GM23338 (cell line): ENCODE measurements around the gene POLE. TPM values are rescaled to one million over a fixed set of nuclear protein-coding genes. Genes with fewer than 3 reads are reported as not detected.

Experiments used
- ATAC-seq: fragments of 200-7000 bp; cut with Tn5 transposase; 3 replicates; pipeline ENCODE4 v1.9.1; 2020
- DNase-seq: peaks from one replicate; pipeline ENCODE4 v3.0.0-alpha.2; 2015; ENCODE audit warnings: low spot score
- H2AFZ ChIP-seq: fragments of 200-600 bp; sonication (generic); 2 replicates; pipeline ENCODE4 v1.8.0; 2016; ENCODE audit warnings: antibody characterized with exemption, mild to moderate bottlenecking, moderate library complexity
- H3F3A ChIP-seq: fragments of 200-600 bp; sonication (generic); replicated peaks from 2 replicates; pipeline ENCODE4 v1.8.0; 2017; ENCODE audit warnings: antibody characterized with exemption, mixed run types, low read depth
- H3K27ac ChIP-seq: fragments of 200-600 bp; sonication (generic); 2 replicates; pipeline ENCODE4 v1.6.1; 2016; ENCODE audit warnings: low read depth
- H3K27me3 ChIP-seq: fragments of 200-600 bp; sonication (generic); 2 replicates; pipeline ENCODE4 v1.8.0; 2016; ENCODE audit warnings: mild to moderate bottlenecking, mixed run types, moderate library complexity; ENCODE audit not compliant: insufficient read depth
- H3K36me3 ChIP-seq: fragments of 200-600 bp; sonication (generic); 2 replicates; pipeline ENCODE4 v1.8.0; 2016; ENCODE audit warnings: mild to moderate bottlenecking; ENCODE audit not compliant: insufficient read depth
- H3K4me1 ChIP-seq: fragments of 200-600 bp; sonication (generic); 2 replicates; pipeline ENCODE4 v1.8.0; 2016; ENCODE audit warnings: mild to moderate bottlenecking, moderate library complexity; ENCODE audit not compliant: insufficient read depth
- H3K4me2 ChIP-seq: fragments of 200-600 bp; sonication (generic); 2 replicates; pipeline ENCODE4 v1.7.1; 2017; ENCODE audit warnings: mixed run types
- H3K4me3 ChIP-seq: fragments of 200-600 bp; sonication (generic); 2 replicates; pipeline ENCODE4 v1.6.1; 2016; ENCODE audit warnings: mixed run types
- H3K79me2 ChIP-seq: fragments of 200-600 bp; sonication (generic); replicated peaks from 2 replicates; pipeline ENCODE4 v1.8.0; 2017; ENCODE audit warnings: mild to moderate bottlenecking; ENCODE audit not compliant: insufficient read depth
- H3K9me2 ChIP-seq: fragments of 200-600 bp; sonication (generic); 2 replicates; pipeline ENCODE4 v1.8.0; 2017; ENCODE audit not compliant: insufficient read depth
- H4K20me1 ChIP-seq: fragments of 200-600 bp; sonication (generic); replicated peaks from 2 replicates; pipeline ENCODE4 v1.8.0; 2017; ENCODE audit warnings: mild to moderate bottlenecking; ENCODE audit not compliant: insufficient read depth
- H3K27ac Mint-ChIP-seq: 2 replicates; pipeline ENCODE4 v1.8.0; 2020; ENCODE audit warnings: inconsistent platforms, mild to moderate bottlenecking, moderate library complexity, mixed read lengths
- H3K27me3 Mint-ChIP-seq: 3 replicates; pipeline ENCODE4 v1.8.0; 2022; ENCODE audit warnings: low read depth, mild to moderate bottlenecking, moderate library complexity, mixed read lengths, inconsistent platforms; ENCODE audit not compliant: insufficient read depth, poor library complexity
- H3K36me3 Mint-ChIP-seq: 3 replicates; pipeline ENCODE4 v1.8.0; 2021; ENCODE audit warnings: low read depth, mild to moderate bottlenecking, inconsistent platforms, moderate library complexity, mixed read lengths
- H3K4me1 Mint-ChIP-seq: 3 replicates; pipeline ENCODE4 v1.8.0; 2020; ENCODE audit warnings: mild to moderate bottlenecking, inconsistent platforms, mixed read lengths
- H3K4me3 Mint-ChIP-seq: 3 replicates; pipeline ENCODE4 v1.8.0; 2021; ENCODE audit warnings: moderate library complexity, mild to moderate bottlenecking, inconsistent platforms, mixed read lengths
- H3K9me3 Mint-ChIP-seq: 3 replicates; pipeline ENCODE4 v1.8.0; 2020; ENCODE audit warnings: moderate library complexity, mild to moderate bottlenecking, inconsistent platforms, mixed read lengths
- CREB1 ChIP-seq: fragments of 250-450 bp; sonication (Bioruptor Pico); IDR thresholded peaks from 2 replicates; pipeline ENCODE4 v1.5.0; 2020; ENCODE audit warnings: low read depth, mild to moderate bottlenecking, moderate library complexity
- EZH2 ChIP-seq: fragments of 200-600 bp; sonication (generic); IDR thresholded peaks from one replicate; pipeline ENCODE4 v1.8.0; 2017; ENCODE audit warnings: antibody characterized with exemption, mild to moderate bottlenecking, low read depth; ENCODE audit not compliant: unreplicated experiment
- EZH2phosphoT487 ChIP-seq: fragments of 200-600 bp; sonication (generic); IDR thresholded peaks from one replicate; pipeline ENCODE4 v1.8.1; 2018; ENCODE audit warnings: antibody characterized with exemption; ENCODE audit not compliant: unreplicated experiment
- JUNB ChIP-seq: IDR thresholded peaks from one replicate; pipeline ENCODE4 v1.6.1; 2016; ENCODE audit warnings: antibody characterized with exemption; ENCODE audit not compliant: unreplicated experiment
- NANOG ChIP-seq: IDR thresholded peaks from 2 replicates; pipeline ENCODE4 v1.6.1; 2016; ENCODE audit warnings: antibody characterized with exemption, borderline replicate concordance
- POLR2AphosphoS5 ChIP-seq: IDR thresholded peaks from 2 replicates; pipeline ENCODE4 v1.6.1; 2016; ENCODE audit warnings: antibody characterized with exemption, low read depth
- REST ChIP-seq: IDR thresholded peaks from one replicate; pipeline ENCODE4 v1.6.1; 2018; ENCODE audit warnings: antibody characterized with exemption; ENCODE audit not compliant: unreplicated experiment
- STAT1 ChIP-seq: IDR thresholded peaks from one replicate; pipeline ENCODE4 v1.6.1; 2016; ENCODE audit warnings: antibody characterized with exemption; ENCODE audit not compliant: unreplicated experiment
- ZNF114 ChIP-seq: fragments of 250-450 bp; sonication (Bioruptor Pico); IDR thresholded peaks from 2 replicates; pipeline ENCODE4 v1.5.0; 2020; ENCODE audit warnings: mild to moderate bottlenecking, moderate library complexity
- ZNF331 ChIP-seq: fragments of 250-450 bp; sonication (Bioruptor Pico); IDR thresholded peaks from 2 replicates; pipeline ENCODE4 v1.5.0; 2020; ENCODE audit warnings: low read depth, mild to moderate bottlenecking, moderate library complexity
- ZNF462 ChIP-seq: fragments of 250-450 bp; sonication (Bioruptor Pico); IDR thresholded peaks from 2 replicates; pipeline ENCODE4 v1.5.0; 2020; ENCODE audit warnings: mild to moderate bottlenecking, moderate library complexity
- polyA plus RNA-seq: library from polyadenylated mRNA; unstranded; fragments of >200 nt; fragmentation: Nextera tagmentation; extraction: Ambion mirVana; gene quantifications from 2 replicates; pipeline ENCODE4 v1.2.1, GENCODE V29; 2016
- total RNA-seq: library from RNA; depleted of rRNA; stranded (reverse); fragments of >200 nt; shearing (Covaris generic); gene quantifications from 2 replicates; pipeline ENCODE4 v1.2.3, GENCODE V29; 2014
- TF ChIP-seq, protein P1 (sequence below), 2 experiments: fragments of 200-600 bp in 1 of 2; sonication (generic) in 1 of 2; conservative IDR thresholded peaks; 2 replicates each; pipeline versions ENCODE4 v1.5.1 to v1.6.1; 2016 to 2017; ENCODE audit warnings: antibody characterized with exemption in 2 of 2, low read depth in 2 of 2, mild to moderate bottlenecking in 2 of 2, moderate library complexity in 1 of 2
- TF ChIP-seq, protein P2 (sequence below): IDR thresholded peaks from 2 replicates; pipeline ENCODE4 v1.6.1; 2016; ENCODE audit warnings: antibody characterized with exemption

Gene POLE
- total and polyA plus RNA-seq, 2 experiments from 2014 or later = 33.6 to 125 TPM

GRCh38 chr12:132690112-132690511 is 3.0 kb upstream of the POLE start (continued):
- no peak for TF ChIP-seq JUNB
- TF ChIP-seq POLR2AphosphoS5 = no peak
- TF ChIP-seq CREB1 (CRISPR knock-in tag) = no peak
- TF ChIP-seq ZNF114 (CRISPR knock-in tag) = no peak
- TF ChIP-seq STAT1 = no peak
- TF ChIP-seq, protein P1, sequence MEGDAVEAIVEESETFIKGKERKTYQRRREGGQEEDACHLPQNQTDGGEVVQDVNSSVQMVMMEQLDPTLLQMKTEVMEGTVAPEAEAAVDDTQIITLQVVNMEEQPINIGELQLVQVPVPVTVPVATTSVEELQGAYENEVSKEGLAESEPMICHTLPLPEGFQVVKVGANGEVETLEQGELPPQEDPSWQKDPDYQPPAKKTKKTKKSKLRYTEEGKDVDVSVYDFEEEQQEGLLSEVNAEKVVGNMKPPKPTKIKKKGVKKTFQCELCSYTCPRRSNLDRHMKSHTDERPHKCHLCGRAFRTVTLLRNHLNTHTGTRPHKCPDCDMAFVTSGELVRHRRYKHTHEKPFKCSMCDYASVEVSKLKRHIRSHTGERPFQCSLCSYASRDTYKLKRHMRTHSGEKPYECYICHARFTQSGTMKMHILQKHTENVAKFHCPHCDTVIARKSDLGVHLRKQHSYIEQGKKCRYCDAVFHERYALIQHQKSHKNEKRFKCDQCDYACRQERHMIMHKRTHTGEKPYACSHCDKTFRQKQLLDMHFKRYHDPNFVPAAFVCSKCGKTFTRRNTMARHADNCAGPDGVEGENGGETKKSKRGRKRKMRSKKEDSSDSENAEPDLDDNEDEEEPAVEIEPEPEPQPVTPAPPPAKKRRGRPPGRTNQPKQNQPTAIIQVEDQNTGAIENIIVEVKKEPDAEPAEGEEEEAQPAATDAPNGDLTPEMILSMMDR (conservative IDR thresholded peaks at IDR 0.05; ENCODE audit: low read depth in 2 of 2) = no peak
- no peak for TF ChIP-seq ZNF331 (CRISPR knock-in tag)

DNA sequence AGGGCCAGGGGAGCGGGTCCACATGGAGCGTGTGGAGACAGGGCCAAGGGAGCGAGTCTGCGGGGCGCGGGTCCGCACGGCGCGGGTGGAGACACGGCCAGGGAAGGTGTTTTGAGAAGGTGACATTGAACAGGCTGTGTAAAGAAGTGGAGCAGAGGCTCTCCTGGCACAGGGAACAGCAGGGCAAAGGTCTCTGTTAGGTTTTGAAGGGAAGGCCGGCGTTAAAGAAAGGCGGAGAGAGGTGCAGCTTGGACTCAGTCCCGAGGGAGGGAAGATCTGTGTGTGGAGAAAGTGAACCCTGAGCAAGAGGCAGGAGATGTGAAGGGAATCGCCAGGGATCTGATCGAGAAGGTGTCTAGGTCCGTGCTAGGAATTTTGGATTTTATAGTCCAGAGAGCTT is 2.1 kb upstream of the POLE start:
- Mint-ChIP-seq H3K27ac (no peak overlapping the region), H3K4me3 (peak overlapping the region; percentile 79), H3K36me3 (peaks cover 24% of the 10 kb centered on the region; the same call in 2 of the 3 replicates), H3K27me3 (peaks cover 14% of the 10 kb centered on the region), H3K9me3 (no peaks in the 10 kb centered on the region), H3K4me1 (peaks cover 21% of the 10 kb centered on the region)
- no peak overlapping the region for H3K27ac ChIP-seq
- H2AFZ ChIP-seq = no peak overlapping the region
- H3K36me3 ChIP-seq = no peaks in the 10 kb centered on the region
- H3K4me2 ChIP-seq = peak overlapping the region; percentile 71
- no peak for ATAC-seq
- peaks cover 28% of the 10 kb centered on the region for H4K20me1 ChIP-seq
- peaks cover 15% of the 10 kb centered on the region for H3K27me3 ChIP-seq
- H3K4me3 ChIP-seq = peak overlapping the region; percentile 45
- peak; percentile 21 for DNase-seq
- H3K4me1 ChIP-seq = peaks cover 3% of the 10 kb centered on the region; the same call in 1 of the 2 replicates
- 0 out of 2 replicates have a peak, but pooled peaks cover 6% of the 10 kb centered on the region for H3F3A ChIP-seq
- H3K9me2 ChIP-seq = no peaks in the 10 kb centered on the region
- H3K79me2 ChIP-seq = peaks cover 22% of the 10 kb centered on the region
- TF ChIP-seq EZH2 (no peak), STAT1 (no peak), EZH2phosphoT487 (no peak), POLR2AphosphoS5 (no peak), ZNF114 (CRISPR knock-in tag) (no peak), ZNF462 (CRISPR knock-in tag) (no peak), REST (no peak), ZNF331 (CRISPR knock-in tag) (no peak), NANOG (no peak)
- TF ChIP-seq, protein P2, sequence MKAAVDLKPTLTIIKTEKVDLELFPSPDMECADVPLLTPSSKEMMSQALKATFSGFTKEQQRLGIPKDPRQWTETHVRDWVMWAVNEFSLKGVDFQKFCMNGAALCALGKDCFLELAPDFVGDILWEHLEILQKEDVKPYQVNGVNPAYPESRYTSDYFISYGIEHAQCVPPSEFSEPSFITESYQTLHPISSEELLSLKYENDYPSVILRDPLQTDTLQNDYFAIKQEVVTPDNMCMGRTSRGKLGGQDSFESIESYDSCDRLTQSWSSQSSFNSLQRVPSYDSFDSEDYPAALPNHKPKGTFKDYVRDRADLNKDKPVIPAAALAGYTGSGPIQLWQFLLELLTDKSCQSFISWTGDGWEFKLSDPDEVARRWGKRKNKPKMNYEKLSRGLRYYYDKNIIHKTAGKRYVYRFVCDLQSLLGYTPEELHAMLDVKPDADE = no peak
